ENCODE results near the gene CATSPERB. TPM values are rescaled to one million over a fixed set of nuclear protein-coding genes. Genes with fewer than 3 reads are reported as not detected.

The CATSPERB gene
- total and polyA plus RNA-seq, 2 of the 8 experiments (the other 6 are each of a cell fraction or from before 2014, with no cell fraction given): 0.11 to 0.30 TPM

DNA sequence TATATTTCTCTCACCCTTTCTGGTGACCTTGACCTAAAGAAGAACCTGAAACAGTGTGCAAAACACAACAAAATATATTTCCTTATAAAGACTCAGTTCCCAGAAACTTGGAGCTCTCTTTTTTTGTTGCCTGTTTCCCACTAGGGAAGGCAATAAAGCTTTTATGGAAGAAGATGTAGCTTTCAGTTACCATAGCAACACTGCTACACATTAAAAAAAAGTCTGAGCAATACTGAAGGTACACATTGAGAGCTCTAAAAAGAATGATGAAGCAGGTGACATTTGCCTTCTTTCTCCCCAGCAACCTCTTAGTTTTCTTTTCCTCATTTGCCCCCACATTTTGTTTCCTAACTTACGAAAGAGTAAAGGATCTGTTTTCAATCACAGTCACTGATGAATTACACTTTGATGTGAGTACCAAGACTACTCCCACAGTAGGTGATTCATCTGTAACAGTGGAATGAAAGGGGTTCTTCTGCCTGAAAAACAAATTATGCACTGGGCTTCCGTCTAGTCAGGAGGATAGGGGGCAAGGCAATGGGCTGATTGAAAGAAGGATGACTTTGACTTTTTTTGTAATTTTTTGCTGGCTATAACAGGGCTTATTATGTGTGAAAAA is 1.1 kb upstream of the CATSPERB start (continued):
- no peak for TF ChIP-seq BRCA1 (IDR thresholded peaks at IDR 0.05; ENCODE audit: low read depth, low read length)
- no peak for TF ChIP-seq BACH1 (IDR thresholded peaks at IDR 0.05; ENCODE audit: low read length)
- TF ChIP-seq TAF7 (optimal IDR thresholded peaks at IDR 0.05; ENCODE audit: borderline replicate concordance, low read depth, low read length): no peak
- TF ChIP-seq SP1 (IDR thresholded peaks at IDR 0.05; ENCODE audit: low read depth, low read length): no peak
- TF ChIP-seq, protein P1, sequence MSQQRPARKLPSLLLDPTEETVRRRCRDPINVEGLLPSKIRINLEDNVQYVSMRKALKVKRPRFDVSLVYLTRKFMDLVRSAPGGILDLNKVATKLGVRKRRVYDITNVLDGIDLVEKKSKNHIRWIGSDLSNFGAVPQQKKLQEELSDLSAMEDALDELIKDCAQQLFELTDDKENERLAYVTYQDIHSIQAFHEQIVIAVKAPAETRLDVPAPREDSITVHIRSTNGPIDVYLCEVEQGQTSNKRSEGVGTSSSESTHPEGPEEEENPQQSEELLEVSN (IDR thresholded peaks at IDR 0.05): no peak

Data from H1 (cell line).